HEK293 (cell line): ENCODE measurements around the gene STAT5B.

Source experiments
- CTCF ChIP-seq: fragments of 450-650 bp; formaldehyde crosslinking; IDR thresholded peaks from 2 replicates; pipeline ENCODE4 v1.5.1; 2016; ENCODE audit warnings: missing biosample characterization, missing genetic modification characterization
- ZBTB21 ChIP-seq: fragments of 450-650 bp; formaldehyde crosslinking; IDR thresholded peaks from 2 replicates; pipeline ENCODE4 v1.5.1; 2017; ENCODE audit warnings: missing biosample characterization, missing genetic modification characterization
- ZNF423 ChIP-seq: fragments of 450-650 bp; formaldehyde crosslinking; IDR thresholded peaks from 2 replicates; pipeline ENCODE4 v1.5.1; 2016; ENCODE audit warnings: missing biosample characterization, missing genetic modification characterization
- TF ChIP-seq, protein P1 (sequence below): fragments of 450-650 bp; formaldehyde crosslinking; IDR thresholded peaks from 2 replicates; pipeline ENCODE4 v1.5.1; 2016; ENCODE audit warnings: missing biosample characterization, missing genetic modification characterization

GRCh38 chr17:42279776-42280630 is 3.8 kb upstream of the STAT5B start:
- TF ChIP-seq ZNF423 (tag by site-specific recombination) (no peak), CTCF (no peak), ZBTB21 (no peak)
- TF ChIP-seq, protein P1, sequence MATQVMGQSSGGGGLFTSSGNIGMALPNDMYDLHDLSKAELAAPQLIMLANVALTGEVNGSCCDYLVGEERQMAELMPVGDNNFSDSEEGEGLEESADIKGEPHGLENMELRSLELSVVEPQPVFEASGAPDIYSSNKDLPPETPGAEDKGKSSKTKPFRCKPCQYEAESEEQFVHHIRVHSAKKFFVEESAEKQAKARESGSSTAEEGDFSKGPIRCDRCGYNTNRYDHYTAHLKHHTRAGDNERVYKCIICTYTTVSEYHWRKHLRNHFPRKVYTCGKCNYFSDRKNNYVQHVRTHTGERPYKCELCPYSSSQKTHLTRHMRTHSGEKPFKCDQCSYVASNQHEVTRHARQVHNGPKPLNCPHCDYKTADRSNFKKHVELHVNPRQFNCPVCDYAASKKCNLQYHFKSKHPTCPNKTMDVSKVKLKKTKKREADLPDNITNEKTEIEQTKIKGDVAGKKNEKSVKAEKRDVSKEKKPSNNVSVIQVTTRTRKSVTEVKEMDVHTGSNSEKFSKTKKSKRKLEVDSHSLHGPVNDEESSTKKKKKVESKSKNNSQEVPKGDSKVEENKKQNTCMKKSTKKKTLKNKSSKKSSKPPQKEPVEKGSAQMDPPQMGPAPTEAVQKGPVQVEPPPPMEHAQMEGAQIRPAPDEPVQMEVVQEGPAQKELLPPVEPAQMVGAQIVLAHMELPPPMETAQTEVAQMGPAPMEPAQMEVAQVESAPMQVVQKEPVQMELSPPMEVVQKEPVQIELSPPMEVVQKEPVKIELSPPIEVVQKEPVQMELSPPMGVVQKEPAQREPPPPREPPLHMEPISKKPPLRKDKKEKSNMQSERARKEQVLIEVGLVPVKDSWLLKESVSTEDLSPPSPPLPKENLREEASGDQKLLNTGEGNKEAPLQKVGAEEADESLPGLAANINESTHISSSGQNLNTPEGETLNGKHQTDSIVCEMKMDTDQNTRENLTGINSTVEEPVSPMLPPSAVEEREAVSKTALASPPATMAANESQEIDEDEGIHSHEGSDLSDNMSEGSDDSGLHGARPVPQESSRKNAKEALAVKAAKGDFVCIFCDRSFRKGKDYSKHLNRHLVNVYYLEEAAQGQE = no peak
